HG03196 (cell line): ENCODE measurements around the gene SHMT2.

ENCODE experiments used
- ATAC-seq: cut with Tn5 transposase; IDR thresholded peaks from one replicate; pipeline ENCODE4 v1.9.1; 2021; ENCODE audit not compliant: unreplicated experiment

Gene SHMT2

DNA sequence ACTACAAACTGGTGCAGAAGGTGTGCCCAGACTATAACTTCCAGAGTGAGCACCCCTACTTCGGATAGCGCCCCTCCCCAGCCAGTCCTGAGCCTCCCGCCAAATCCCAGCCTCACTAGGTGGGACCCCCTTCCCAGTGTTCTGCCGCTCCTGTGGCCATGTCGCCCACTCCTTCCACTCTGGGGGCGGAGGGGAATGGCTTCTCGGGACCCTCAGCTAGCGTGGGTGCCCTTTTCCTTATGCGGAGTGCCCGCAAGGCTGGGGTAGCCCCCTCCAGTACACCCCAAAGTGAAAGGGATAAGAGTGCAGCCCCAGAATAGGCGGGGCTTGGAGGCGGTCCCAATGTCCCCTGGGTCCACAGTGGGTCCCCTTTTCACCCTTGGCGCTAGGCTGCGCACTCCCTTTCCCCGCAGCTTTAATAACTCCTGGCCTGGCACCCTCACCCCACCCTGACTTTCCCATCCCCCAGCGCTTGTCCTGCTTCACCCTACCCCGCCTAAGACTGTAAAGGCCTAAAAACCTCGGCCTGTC is 3.8 kb upstream of the SHMT2 start:
- ATAC-seq, result no peak

DNA sequence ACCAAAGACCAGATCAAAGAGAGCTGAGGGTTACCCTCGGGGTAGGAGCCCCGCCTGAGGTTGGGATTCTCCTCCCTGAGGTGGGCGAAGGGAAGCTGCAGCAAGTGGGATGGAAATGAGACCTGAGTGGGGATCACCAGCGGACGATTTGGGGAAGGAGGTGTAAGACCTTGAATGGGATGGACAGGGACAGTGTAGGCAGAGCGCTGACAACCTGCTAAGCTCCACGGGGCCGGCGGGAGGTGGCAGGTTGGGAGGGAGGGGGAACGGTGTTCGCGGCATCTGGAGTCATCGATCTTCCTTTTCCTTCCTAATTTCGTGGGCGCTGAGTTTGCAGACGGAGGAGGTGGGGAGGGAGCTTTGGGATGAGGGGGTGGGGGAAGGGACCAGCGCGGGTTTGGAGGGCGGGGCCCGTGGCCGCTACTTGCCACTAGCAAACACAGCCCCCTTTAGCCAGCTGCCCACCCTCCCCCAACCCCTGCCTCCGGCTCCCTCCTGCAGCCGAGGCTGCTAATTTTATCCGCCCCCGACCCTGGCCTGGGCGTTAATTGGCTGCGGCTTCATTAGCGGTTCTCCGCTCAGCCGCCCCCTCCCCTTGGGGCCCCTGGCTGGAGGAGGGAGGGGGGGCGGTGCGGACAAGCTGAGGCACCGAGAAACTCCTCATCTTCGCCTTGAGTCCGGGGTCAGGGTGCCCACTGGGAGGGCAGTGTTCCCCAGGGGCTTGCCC is 2.8 kb upstream of the SHMT2 start:
- ATAC-seq, result no peak

DNA sequence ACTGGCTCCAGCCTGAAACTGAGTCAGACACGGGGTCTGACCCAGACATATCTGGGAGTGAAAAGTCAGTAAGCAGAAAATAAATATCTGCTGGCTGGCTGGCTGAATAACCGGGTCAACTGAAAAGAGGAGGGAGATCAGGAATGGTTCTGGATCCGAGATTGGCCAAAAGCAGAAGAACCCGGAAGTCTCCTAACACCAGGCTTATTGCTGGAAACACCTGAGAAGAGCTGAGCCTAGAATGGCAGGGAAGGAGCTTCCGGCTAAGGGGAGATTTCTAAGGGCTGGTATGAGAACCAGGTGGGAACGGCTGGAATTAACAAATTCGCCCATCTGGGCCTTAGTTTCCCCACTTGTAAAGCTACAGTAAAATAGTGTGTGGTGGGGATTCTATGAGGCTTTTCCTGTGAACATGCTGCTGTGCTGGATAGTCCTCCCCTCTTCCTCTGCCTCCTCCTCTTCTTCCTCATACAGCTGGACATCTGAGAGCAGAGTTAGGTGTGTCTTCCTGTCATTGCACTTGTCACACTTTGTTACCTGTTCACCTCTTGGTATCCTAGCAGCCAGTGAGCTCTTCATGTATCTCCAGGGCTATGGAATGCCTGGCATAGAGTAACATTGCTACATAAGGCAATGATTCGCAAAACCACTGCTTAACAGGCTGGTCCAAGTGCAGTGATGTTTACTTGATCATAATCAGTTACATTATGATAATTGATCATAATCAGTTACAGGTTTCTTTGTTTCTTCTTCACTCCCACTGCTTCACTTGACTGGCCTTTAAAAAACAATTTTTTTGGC is 2.0 kb upstream of the SHMT2 start:
- ATAC-seq, result no peak

DNA sequence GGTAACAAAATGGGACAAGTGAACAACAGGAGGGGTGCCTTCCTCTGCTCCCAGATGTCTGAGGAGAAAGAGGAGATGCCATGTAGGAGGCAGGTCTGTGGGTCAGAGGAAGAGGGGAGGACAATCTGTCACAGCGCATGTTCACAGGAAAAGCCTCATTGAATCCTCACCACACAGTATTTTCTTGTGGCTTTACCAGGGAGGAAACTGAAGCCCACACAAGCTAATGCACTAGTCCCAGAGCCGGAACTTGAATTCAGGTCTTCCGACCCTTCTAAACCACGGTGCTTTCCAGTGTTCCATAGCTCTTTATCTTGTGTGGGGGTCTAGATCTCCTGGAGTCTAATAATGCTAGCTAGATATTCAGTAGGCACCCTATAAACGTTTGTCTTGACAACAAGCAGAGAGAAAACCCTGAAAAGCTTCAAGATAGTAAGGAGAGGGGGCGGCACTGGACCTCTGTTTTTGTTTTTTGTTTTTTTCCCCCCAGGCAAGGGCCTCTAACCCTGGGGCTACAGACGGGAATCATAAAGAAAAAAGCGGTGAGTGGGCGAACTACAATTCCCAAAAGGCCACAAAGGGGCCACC is 371 bp upstream of the SHMT2 start:
- ATAC-seq, result no peak

DNA sequence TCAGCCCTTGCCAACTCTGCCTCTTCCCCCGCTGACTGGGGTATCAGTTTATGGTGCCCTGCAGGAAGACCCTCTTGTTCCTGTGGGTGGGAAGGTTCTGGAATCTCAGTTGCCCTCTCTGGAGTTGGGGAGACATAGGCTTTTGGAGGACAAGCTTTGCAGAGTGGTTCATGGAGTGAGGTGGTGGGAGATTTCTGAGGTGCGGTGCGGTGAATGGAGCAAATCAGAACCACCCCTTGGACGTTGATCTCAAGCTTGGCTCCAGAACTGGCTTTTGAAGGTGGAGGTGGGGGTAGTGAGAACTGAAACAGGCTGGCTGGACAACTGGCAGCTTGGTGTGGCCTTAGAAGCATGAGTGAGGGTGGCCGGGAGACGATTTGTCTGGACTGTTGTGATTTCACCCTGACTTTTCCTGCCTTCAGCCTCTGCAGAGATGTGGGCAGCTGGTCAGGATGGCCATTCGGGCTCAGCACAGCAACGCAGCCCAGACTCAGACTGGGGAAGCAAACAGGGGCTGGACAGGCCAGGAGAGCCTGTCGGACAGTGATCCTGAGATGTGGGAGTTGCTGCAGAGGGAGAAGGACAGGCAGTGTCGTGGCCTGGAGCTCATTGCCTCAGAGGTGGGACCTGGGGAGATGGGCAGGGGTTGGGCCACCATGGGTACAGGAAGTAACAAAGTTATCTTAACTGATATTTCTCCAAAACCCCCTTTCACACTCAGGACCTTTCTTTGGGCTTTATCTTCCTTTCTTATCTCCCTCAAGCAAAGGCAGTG is 1.1 kb downstream of the SHMT2 start:
- ATAC-seq, result no peak

DNA sequence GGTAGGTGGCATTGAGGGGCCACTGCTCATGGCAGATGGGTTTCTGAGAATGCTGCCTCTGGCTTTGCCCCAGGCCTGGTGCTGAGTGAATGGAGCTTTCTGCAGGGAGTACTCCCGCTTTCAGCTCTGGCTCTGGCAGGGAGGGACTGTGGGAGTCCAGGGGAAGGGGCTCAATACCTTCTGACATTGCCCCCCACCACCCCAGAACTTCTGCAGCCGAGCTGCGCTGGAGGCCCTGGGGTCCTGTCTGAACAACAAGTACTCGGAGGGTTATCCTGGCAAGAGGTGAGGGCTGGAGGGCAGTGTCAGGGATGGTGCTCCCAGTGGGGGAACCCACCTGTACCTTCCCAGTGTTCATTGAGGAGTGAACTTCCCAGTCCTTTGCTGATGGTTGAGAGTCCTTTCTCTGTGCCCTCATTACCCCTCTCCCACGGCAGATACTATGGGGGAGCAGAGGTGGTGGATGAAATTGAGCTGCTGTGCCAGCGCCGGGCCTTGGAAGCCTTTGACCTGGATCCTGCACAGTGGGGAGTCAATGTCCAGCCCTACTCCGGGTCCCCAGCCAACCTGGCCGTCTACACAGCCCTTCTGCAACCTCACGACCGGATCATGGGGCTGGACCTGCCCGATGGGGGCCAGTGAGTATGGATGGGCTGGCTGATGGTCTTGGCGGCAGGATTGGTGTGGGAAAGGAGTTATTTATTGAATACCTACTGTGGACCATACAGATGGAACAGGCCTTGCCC is 1.9 kb downstream of the SHMT2 start:
- no peak for ATAC-seq

DNA sequence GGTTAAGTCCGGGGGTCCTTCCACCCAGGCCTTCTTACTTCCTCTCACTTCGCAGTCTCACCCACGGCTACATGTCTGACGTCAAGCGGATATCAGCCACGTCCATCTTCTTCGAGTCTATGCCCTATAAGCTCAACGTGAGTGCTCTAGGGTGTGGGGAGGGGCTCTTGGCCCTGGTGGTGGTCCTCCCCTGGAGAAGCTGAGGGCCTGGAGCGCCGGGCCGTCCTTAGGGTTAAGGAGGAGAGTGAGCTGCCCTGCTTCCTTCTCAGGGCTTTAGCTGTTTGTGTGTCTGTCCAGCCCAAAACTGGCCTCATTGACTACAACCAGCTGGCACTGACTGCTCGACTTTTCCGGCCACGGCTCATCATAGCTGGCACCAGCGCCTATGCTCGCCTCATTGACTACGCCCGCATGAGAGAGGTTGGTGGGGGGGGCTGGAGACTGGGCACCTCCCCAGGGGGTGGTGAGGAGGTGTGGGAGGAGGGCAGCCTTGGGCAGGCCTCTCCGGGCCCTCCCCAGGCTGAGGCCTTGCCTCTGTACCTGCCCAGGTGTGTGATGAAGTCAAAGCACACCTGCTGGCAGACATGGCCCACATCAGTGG is 2.7 kb downstream of the SHMT2 start:
- ATAC-seq, result no peak

DNA sequence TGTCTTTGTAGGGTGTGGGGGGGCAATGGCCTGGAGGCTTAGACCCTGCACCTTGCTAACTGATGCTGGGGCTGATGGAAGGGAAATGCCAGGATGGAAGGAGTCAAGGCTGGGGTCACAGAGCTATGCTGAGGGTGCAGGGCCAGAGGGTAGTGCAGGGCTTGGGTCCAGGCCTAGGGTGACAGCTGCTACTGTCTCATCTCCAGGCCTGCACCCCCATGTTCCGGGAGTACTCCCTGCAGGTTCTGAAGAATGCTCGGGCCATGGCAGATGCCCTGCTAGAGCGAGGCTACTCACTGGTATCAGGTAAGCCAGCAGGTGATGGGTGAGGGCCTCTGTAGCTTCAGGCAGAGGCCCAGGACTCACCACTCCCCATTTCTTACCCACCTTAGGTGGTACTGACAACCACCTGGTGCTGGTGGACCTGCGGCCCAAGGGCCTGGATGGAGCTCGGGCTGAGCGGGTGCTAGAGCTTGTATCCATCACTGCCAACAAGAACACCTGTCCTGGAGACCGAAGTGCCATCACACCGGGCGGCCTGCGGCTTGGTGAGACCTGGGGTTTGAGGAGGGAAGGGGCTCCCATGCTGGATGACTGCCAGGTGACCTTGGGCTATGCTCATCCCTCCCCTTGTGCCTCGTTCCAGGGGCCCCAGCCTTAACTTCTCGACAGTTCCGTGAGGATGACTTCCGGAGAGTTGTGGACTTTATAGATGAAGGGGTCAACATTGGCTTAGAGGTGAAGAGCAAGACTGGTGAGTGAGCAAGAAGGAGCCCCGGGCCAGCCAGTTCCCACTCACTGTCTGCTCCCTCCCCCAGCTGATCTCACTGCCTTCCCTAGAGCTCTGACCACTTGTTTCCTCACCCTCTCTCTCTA is 4.1 kb downstream of the SHMT2 start:
- ATAC-seq, result no peak

DNA sequence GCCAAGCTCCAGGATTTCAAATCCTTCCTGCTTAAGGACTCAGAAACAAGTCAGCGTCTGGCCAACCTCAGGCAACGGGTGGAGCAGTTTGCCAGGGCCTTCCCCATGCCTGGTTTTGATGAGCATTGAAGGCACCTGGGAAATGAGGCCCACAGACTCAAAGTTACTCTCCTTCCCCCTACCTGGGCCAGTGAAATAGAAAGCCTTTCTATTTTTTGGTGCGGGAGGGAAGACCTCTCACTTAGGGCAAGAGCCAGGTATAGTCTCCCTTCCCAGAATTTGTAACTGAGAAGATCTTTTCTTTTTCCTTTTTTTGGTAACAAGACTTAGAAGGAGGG is 4.7 kb downstream of the SHMT2 start:
- ATAC-seq, result no peak

DNA sequence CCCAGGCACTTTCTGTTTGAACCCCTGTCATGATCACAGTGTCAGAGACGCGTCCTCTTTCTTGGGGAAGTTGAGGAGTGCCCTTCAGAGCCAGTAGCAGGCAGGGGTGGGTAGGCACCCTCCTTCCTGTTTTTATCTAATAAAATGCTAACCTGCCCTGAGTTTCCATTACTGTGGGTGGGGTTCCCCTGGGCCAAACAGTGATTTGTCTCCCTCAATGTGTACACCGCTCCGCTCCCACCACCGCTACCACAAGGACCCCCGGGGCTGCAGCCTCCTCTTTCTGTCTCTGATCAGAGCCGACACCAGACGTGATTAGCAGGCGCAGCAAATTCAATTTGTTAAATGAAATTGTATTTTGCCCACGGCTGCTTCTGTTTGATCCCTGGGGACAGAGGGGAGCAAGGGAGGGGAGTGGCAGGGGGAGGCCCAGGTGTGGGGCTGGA is 5.1 kb downstream of the SHMT2 start:
- no peak for ATAC-seq

DNA sequence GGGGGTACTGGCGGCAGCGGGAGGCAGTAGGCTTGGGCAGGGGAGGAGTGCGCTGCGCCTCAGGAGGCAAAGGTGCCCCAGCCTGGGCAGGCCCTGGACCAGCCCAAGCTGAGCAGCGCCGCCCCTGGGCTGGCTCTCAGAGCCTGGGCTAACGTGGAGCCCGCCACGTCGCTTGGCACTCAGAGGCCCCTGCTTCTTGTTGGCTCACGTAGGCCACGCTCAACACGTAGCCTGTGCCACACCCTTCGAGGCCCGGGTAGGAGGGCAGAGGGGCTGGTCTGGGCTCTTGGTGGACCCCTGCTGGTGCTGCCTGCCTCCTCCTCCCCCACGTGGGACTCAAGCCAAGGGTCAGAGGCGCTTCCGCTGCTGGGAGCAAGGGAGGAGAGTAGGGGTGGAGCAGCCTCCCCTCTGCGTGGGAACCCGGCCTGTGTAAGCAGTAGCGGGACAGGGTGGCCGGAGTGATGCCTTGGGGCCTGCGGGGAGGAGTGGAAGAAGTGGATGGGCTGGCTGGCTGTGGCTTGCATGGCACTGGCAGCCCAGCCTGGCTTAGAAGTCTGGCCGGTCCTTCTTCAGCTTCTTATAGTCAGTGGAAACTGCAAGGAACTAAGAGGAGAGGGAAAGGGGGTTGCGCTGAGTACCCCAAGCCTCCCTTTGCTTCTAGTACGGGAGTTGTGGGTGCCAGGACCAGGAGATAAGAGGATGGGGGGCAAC is 5.7 kb downstream of the SHMT2 start:
- ATAC-seq, result no peak

DNA sequence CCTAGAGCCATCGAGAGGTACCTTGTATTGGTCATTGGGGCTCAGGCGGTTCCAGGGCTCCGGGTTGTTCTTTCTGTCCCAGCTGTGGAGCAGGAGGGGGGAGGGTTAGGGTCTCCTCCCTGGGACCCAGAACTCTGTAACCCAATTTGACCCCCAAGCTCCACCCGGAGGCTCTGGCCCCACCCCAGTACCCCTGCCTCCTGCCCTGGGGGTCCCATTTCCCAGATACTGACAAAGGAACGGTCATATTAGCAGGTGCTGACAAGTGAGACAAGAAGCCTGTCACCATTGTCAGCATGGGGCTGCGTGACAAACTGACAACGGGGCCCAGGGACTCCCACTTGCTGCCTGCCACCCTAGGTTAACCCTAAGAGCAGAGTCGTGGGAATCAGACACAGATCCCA is 6.2 kb downstream of the SHMT2 start:
- no peak for ATAC-seq

DNA sequence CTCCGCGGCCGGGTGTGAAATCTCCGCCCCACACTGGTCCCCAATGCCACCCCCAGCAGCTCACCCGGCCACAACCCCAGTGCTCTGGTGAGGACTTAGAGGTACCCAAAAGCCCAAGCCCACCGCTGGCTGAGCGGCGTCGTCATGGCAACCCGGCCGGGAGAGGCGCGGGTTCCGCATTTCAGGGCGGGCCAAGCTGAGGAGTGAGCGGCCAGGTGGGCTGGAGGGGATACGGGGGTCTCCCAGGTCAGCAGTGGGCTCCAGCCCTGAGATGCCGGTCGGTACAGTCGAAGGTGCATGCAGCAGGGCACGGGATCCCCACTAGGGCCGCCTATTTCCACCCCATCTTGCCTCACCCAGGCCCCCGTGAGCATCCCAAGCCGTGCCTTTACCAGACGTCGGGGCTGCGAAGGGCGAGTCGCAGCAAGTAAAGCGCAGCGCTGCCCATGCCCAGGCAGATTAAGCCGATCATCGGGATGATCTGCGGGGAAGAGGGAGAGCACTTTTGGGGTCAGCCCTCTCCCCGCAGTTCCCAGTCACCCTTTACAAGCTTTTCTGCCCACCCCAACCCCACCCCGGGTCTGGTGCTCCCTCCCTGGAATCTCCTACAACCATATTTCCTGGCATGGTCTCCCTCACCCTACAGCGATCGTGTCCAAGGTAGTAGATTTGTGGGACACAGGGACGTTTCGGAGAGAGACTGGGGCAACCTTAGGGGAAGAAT is 6.9 kb downstream of the SHMT2 start:
- ATAC-seq, result no peak

DNA sequence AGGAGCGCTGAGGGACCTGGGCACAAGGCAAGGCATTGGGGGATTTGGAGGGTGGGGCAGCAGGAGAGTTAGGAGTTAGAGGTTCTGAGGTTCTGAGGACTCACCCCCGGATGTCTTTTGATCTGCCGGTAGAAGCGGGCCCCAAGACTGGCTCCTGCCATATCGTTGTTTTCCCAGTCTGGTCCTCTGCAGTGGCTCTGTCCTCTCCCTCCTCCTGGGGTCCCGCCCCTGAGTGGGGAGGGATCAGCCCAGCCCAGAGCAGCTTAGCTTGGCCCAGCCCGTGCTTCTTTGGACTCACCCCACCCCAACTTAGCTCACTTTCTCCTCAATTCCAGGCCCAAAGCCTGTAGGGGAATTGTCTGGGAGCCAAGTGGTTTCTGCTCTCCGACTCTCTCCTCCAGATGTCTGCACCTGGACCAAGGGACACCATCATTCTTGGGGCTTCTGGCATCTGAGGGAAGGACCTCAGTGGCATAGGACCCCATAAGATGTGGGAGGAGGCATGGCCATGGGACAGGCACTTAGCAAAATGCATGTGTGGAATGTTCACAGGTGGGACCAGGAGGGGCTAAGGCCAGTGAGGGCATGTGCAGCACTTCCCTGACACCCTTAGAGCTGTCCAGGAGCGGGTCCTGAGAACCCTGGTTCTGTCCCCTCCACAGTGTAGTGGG is 7.5 kb downstream of the SHMT2 start:
- ATAC-seq, result no peak

DNA sequence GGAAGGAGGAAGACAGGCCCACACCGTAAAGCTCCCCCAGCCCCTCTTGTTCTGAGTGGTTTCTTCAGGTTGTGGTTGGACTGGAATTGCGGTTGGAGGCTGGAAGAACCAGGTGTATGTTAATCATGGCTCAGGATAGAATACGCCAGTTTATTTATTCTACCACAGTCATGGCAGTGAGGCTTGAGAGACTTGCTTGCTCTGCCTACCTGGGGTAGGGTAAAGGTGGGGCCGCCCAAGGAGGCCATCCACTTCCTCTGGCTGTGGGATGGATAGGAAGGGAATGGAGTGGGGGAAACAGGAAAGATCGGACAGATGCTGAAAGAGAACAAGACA is 8.1 kb downstream of the SHMT2 start:
- no peak for ATAC-seq

DNA sequence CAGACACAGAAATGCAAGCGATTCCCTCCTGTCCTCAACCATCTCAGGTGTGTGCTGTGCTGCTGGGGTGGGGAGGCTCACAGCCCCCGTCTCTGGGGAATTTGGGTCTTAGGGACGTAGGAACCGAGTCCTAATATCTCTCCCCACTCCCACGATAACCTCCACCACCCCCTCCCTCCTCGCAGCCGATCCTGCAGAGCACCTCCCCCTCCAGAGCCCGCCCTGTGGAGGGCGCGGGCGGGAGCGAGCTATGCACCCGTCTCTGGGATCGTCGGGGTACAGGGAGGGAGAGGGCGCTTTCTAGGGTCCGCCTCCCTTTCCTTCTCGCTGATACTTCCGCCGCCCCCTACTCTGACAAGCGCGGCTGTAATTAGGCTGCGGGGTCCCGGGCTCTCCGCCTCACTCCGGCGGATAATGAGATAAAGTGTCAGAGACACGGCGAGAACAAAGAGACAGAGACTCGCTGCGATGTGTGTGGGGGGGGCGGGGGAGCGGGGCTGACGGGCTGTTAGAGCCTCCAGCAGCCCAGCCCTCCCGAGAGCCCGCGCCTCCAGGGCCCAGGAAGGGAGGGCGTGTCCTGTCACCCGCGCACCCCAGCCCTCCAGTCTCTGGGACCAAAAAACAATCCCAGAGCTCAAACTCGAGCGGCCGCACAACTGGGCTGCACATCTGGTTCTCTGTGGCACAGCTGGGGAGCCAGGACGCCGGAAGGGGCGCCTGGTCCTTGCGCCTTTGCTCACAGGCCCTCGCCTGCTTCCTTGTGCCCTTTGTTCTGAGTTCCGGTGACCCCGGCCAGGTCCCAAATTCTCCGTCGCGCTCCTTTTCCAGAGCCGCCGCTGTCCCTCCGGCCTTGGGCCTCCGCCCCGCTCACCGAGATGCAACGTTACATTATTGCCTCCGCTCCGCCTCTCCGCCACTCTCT is 8.7 kb downstream of the SHMT2 start:
- ATAC-seq, result no peak
